Measurements from ENCODE around the gene ATP1A3.

GRCh38 chr19:41933693-41934426 is 60.2 kb downstream of the ATP1A3 start:
- no peak for TF ChIP-seq SUZ12 (IDR thresholded peaks at IDR 0.05; ENCODE audit: extremely low read depth, insufficient read depth, insufficient read length)
- TF ChIP-seq ZNF274 (IDR thresholded peaks at IDR 0.05; ENCODE audit: low read depth, low read length) = no peak
- TF ChIP-seq YY1 (IDR thresholded peaks at IDR 0.05; ENCODE audit: insufficient read depth, insufficient read length) = no peak
